ENCODE measurements around the gene ATP10A.

The ATP10A gene

GRCh38 chr15:25863111-25863967 lies at the start of gene ATP10A:
Gene ATP10A, minus strand, starts transcription at chr15:25863327. Its CDS starts 231 bp downstream, at chr15:25863096.
- no peak for DNase-seq (ENCODE audit: low read depth)

GRCh38 chr15:25912035-25912434 lies 48.9 kb upstream of the ATP10A start:
- no peak for DNase-seq (ENCODE audit: low read depth)

GRCh38 chr15:25910832-25911231 lies 47.7 kb upstream of the ATP10A start:
- DNase-seq (ENCODE audit: low read depth): no peak

- no peak for DNase-seq (ENCODE audit: low read depth)
These were observed 46.7 kb upstream of the ATP10A start for GRCh38 chr15:25909806-25910205.

GRCh38 chr15:25909325-25909724 lies 46.2 kb upstream of the ATP10A start:
- DNase-seq (ENCODE audit: low read depth): no peak

- peak; percentile 70 for DNase-seq (ENCODE audit: low read depth)
These were observed 42.0 kb upstream of the ATP10A start for GRCh38 chr15:25905140-25905539.

GRCh38 chr15:25903024-25903581 lies 40.0 kb upstream of the ATP10A start:
- DNase-seq (ENCODE audit: low read depth): peak; percentile 33

- no peak for DNase-seq (ENCODE audit: low read depth)
These were observed 38.9 kb upstream of the ATP10A start for GRCh38 chr15:25901811-25902605.

GRCh38 chr15:25900901-25901300 lies 37.8 kb upstream of the ATP10A start:
- DNase-seq (ENCODE audit: low read depth): no peak

- DNase-seq (ENCODE audit: low read depth): no peak
These were observed 37.3 kb upstream of the ATP10A start for GRCh38 chr15:25900431-25900830.

GRCh38 chr15:25899870-25900269 lies 36.7 kb upstream of the ATP10A start:
- no peak for DNase-seq (ENCODE audit: low read depth)

GRCh38 chr15:25897658-25898057 lies 34.5 kb upstream of the ATP10A start:
- DNase-seq (ENCODE audit: low read depth): no peak

GRCh38 chr15:25894371-25894902 lies 31.3 kb upstream of the ATP10A start:
- no peak for DNase-seq (ENCODE audit: low read depth)

- no peak for DNase-seq (ENCODE audit: low read depth)
These were observed 30.5 kb upstream of the ATP10A start for GRCh38 chr15:25893596-25893995.

GRCh38 chr15:25892126-25892525 lies 29.0 kb upstream of the ATP10A start:
- DNase-seq (ENCODE audit: low read depth): no peak

GRCh38 chr15:25891081-25891480 lies 28.0 kb upstream of the ATP10A start:
- DNase-seq (ENCODE audit: low read depth): no peak

GRCh38 chr15:25890529-25890928 lies 27.4 kb upstream of the ATP10A start:
- no peak for DNase-seq (ENCODE audit: low read depth)

GRCh38 chr15:25887870-25888269 lies 24.7 kb upstream of the ATP10A start:
- DNase-seq (ENCODE audit: low read depth): no peak

GRCh38 chr15:25886498-25887140 lies 23.5 kb upstream of the ATP10A start:
- no peak for DNase-seq (ENCODE audit: low read depth)

- DNase-seq (ENCODE audit: low read depth): no peak
These were observed 21.2 kb upstream of the ATP10A start for GRCh38 chr15:25884370-25884769.

- DNase-seq (ENCODE audit: low read depth): no peak
These were observed 20.5 kb upstream of the ATP10A start for GRCh38 chr15:25883463-25884259.
